Subcutaneous adipose tissue (tissue), 4 donors: ENCODE data around the gene PCDH9. TPM values are rescaled to one million over a fixed set of nuclear protein-coding genes. Genes with fewer than 3 reads are reported as not detected.

ENCODE experiments used
- CTCF ChIP-seq: fragments of 450-650 bp; IDR thresholded peaks from one replicate; pipeline ENCODE4 v1.5.1; 2016; ENCODE audit warnings: low read depth, mild to moderate bottlenecking, control low read depth, antibody characterized with exemption, moderate library complexity
- total RNA-seq, 4 donors: library from RNA; depleted of rRNA; stranded (reverse); fragments of >200 nt; gene quantifications; one replicate each; pipeline ENCODE4 v1.1.0, GENCODE V29; 2016

PCDH9 gene
- total RNA-seq, 4 donors from 2014 or later: 9.0 to 28.4 (median 12.0) TPM

DNA sequence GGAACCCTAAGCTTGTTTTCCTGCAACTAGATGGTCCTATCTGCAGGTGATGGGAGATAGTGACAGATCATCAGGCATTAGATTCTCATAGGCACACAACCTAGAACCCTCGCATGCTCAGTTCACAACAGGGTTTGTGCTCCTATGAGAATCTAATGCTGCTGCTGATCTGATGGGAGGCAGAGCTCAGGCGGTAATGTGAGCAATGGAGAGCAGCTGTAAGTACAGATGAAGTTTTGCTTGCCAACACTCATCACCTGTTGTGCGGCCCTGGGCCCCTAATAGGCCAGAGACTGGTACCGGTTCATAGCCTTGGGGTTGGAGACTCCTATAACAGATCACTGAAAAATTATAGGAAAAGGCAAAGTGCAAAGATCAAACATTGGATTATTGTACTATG is 267.2 kb downstream of the PCDH9 start:
- TF ChIP-seq CTCF: no peak

GRCh38 chr13:66958611-66959010 is 271.5 kb downstream of the PCDH9 start:
- TF ChIP-seq CTCF: no peak

DNA sequence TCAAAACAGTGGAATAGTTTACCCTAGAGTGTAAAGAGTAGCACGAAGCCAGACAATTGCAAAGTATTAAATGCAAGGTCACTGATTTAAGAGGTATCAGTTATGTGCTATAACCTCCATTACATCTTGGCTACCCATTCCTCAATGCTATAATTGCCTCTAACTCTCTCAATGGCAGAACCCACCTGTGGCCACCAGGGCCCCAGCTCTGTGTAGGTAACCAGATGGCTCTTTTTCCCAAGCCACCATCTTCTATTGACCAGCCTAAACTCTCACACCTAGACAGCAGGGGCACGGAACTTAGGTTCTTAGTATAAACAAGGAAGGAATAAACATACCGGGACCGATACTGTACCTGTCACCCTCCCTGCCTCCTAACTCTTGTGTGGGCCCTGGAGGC is 277.6 kb downstream of the PCDH9 start:
- no peak for TF ChIP-seq CTCF

GRCh38 chr13:66951426-66951825 is 278.7 kb downstream of the PCDH9 start:
- TF ChIP-seq CTCF: no peak

DNA sequence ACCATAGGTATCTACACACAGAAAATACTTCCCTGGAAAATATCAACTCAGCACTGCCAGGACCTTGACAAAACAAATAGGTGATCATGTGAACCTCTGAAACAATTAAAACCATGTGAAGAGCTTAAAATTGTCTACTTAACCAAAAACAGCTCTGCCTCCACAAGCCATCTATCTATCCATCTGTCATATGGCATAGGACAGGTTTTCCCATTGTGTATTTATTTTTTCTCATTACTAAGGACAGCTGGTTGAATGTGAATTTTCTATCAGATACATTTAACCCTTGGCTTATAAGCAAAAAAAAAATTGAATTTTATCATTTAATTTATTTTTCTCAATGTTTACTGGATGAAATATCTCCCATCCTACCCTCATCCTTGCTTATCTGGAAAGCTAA is 279.5 kb downstream of the PCDH9 start:
- TF ChIP-seq CTCF: no peak

DNA sequence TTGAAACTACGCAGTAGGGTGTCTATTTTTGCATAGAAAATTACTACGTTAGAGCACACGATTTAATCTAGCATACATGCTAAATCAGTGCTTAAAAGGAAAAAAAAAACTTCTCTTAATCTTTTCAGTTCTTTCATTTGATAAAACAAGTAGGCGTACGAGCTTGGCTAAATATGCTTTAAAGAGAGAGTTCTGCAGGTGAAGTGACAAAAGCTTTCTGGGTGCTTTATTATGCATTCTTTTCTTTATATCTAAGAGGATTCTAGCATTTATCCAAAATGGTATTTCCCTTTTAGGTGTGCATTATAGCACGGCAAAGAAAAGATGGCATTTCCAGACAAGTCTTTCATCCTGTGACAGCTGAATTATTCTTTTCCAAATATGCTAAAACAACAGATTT is 281.2 kb downstream of the PCDH9 start:
- no peak for TF ChIP-seq CTCF

DNA sequence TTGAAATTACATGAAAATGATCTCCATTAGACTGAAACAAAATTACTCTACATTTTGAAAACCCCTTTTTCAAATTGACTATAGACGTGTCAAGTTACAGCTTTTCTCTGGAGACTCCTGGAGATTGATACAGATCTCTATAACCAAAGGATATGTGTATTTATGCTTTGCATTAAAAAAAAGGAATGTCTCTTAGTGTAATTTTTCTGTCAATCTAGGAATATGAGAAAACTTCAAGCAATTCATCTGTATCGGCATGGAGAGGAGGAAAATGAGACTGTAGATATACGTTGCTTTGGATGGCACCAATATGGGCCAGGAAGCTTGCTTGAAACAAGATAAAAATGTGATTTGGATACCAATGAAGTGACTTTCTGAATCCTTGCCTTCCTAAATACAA is 286.6 kb downstream of the PCDH9 start:
- no peak for TF ChIP-seq CTCF
